ENCODE measurements around the gene WLS. TPM values are rescaled to one million over a fixed set of nuclear protein-coding genes. Genes with fewer than 3 reads are reported as not detected.

WLS gene
- total RNA-seq, 1 experiment from 2014 or later = 151 TPM

- no peak for DNase-seq (ENCODE audit: low spot score)
These were observed 138.6 kb downstream of the WLS start for GRCh38 chr1:68093737-68094136.

- no peak for DNase-seq (ENCODE audit: low spot score)
These were observed 145.1 kb downstream of the WLS start for GRCh38 chr1:68087184-68087583.

GRCh38 chr1:68085752-68086151, 146.6 kb downstream of the WLS start:
- DNase-seq (ENCODE audit: low spot score) = no peak

- DNase-seq (ENCODE audit: low spot score) = no peak
These were observed 148.6 kb downstream of the WLS start for GRCh38 chr1:68083686-68084085.

GRCh38 chr1:68081775-68082283, 150.5 kb downstream of the WLS start:
- no peak for DNase-seq (ENCODE audit: low spot score)

DNA sequence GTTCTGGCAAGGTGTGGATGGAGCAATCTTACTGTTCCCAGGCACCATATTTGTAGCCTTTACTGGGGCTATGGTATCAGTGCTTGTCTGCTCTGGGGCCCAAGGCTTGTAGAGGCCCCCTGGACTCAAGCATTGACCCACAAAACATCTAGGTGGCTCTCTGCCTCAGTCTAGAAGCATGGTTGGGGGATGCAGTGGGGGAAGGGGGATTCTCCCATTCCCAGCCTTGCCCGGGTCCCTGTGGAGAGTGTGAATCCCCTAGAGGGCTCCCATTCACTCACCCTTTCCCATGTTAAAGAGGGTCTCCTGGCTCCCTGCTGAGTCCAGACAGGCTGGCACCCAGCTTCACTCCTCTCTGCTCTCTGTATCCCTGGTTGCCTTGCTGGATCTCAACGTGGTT, 153.7 kb downstream of the WLS start:
- no peak for DNase-seq (ENCODE audit: low spot score)

Other genes starting within 250 kb of the WLS start
- gene DIRAS3, start 181.9 kb downstream of the WLS start, total RNA-seq (2014; rRNA removed; shearing (Covaris generic)) = 0.06 and 1.5 TPM in 2 replicates
- gene RPE65, start 217.4 kb upstream of the WLS start, total RNA-seq (2014; rRNA removed; shearing (Covaris generic)) = 0.43 and 1.1 TPM in 2 replicates

Data from H4 (cell line).